HepG2 (cell line): ENCODE measurements around the gene DELE1. TPM values are rescaled to one million over a fixed set of nuclear protein-coding genes. Genes with fewer than 3 reads are reported as not detected.
A peak's percentile ranks its signal among the peaks of the same experiment; 100 is the strongest.

ENCODE experiments used
- ATF6 ChIP-seq: sonication (generic); formaldehyde crosslinking; conservative IDR thresholded peaks from 2 replicates; pipeline ENCODE4 v1.4.0; 2020; ENCODE audit warnings: missing genetic modification reagents
- KAT8 ChIP-seq: IDR thresholded peaks from 2 replicates; pipeline ENCODE4 v1.6.1; 2016; ENCODE audit warnings: missing genetic modification reagents, missing compliant biosample characterization
- KLF13 ChIP-seq: sonication (generic); formaldehyde crosslinking; IDR thresholded peaks from 2 replicates; pipeline ENCODE4 v1.4.0; 2020; ENCODE audit warnings: mild to moderate bottlenecking, missing genetic modification reagents
- NFAT5 ChIP-seq: sonication (generic); formaldehyde crosslinking; IDR thresholded peaks from 2 replicates; pipeline ENCODE4 v1.4.0; 2020; ENCODE audit warnings: missing genetic modification reagents
- NFKBIZ ChIP-seq: IDR thresholded peaks from 2 replicates; pipeline ENCODE4 v1.6.1; 2018; ENCODE audit warnings: missing genetic modification reagents, missing compliant biosample characterization
- PITX1 ChIP-seq: sonication (generic); formaldehyde crosslinking; IDR thresholded peaks from 2 replicates; pipeline ENCODE4 v1.5.1; 2020; ENCODE audit warnings: mild to moderate bottlenecking, missing genetic modification reagents
- TIGD3 ChIP-seq: sonication (generic); formaldehyde crosslinking; IDR thresholded peaks from 2 replicates; pipeline ENCODE4 v1.5.1; 2020; ENCODE audit warnings: mild to moderate bottlenecking, missing genetic modification reagents, borderline replicate concordance
- polyA plus RNA-seq, 8 experiments: library from polyadenylated mRNA; depleted of rRNA in 3 of 8; stranded (reverse) in 7 of 8; unstranded in 1 of 8; fragments of >200 nt; fragmentation: Illumina TruSeq in 4 of 8; extraction: Trizol in 4 of 8; gene quantifications; 2 replicates each; pipeline versions ENCODE4 v1.2.1 to v1.2.3, GENCODE V29; 2011 to 2016; ENCODE audit warnings: low read depth in 4 of 8, missing spikeins in 1 of 8, mixed read lengths in 1 of 8; ENCODE audit not compliant: insufficient read depth in 1 of 8
- total RNA-seq, 5 experiments: library from RNA; depleted of rRNA; stranded (reverse); fragments of >200 nt; fragmentation: Illumina TruSeq; extraction: Trizol; gene quantifications; 2 replicates each; pipeline ENCODE4 v1.2.3, GENCODE V29; 2016; ENCODE audit warnings: low read depth in 1 of 5
- TF ChIP-seq, protein P1 (sequence below): sonication (generic); formaldehyde crosslinking; IDR thresholded peaks from 2 replicates; pipeline ENCODE4 v1.4.0; 2020; ENCODE audit warnings: missing genetic modification reagents; ENCODE audit errors: not compliant biosample characterization
- TF ChIP-seq, protein P2 (sequence below): sonication (generic); formaldehyde crosslinking; IDR thresholded peaks from 2 replicates; pipeline ENCODE4 v1.5.1; 2020; ENCODE audit warnings: missing genetic modification reagents, mild to moderate bottlenecking, borderline replicate concordance
- TF ChIP-seq, protein P3 (sequence below): sonication (generic); formaldehyde crosslinking; IDR thresholded peaks from 2 replicates; pipeline ENCODE4 v1.4.0; 2020; ENCODE audit warnings: missing genetic modification reagents

Gene DELE1
- total and polyA plus RNA-seq, 2 of the 13 experiments (the other 11 are each of a cell fraction or from before 2014, with no cell fraction given), result 57.5 to 90.3 TPM

GRCh38 chr5:141968914-141969608, 45.4 kb downstream of the DELE1 start, which contains the start of gene RNF14 (continued):
- TF ChIP-seq, protein P1, sequence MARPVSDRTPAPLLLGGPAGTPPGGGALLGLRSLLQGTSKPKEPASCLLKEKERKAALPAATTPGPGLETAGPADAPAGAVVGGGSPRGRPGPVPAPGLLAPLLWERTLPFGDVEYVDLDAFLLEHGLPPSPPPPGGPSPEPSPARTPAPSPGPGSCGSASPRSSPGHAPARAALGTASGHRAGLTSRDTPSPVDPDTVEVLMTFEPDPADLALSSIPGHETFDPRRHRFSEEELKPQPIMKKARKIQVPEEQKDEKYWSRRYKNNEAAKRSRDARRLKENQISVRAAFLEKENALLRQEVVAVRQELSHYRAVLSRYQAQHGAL (CRISPR knock-in tag), result peak; percentile 24
- TF ChIP-seq, protein P2, sequence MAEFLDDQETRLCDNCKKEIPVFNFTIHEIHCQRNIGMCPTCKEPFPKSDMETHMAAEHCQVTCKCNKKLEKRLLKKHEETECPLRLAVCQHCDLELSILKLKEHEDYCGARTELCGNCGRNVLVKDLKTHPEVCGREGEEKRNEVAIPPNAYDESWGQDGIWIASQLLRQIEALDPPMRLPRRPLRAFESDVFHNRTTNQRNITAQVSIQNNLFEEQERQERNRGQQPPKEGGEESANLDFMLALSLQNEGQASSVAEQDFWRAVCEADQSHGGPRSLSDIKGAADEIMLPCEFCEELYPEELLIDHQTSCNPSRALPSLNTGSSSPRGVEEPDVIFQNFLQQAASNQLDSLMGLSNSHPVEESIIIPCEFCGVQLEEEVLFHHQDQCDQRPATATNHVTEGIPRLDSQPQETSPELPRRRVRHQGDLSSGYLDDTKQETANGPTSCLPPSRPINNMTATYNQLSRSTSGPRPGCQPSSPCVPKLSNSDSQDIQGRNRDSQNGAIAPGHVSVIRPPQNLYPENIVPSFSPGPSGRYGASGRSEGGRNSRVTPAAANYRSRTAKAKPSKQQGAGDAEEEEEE, result no peak
- peak; percentile 92 for TF ChIP-seq KAT8
- peak; percentile 45 for TF ChIP-seq PITX1 (CRISPR knock-in tag)
- TF ChIP-seq TIGD3 (CRISPR knock-in tag), result no peak
- TF ChIP-seq KLF13 (CRISPR knock-in tag), result 0 out of 2 replicates have a peak, but pooled peaks have one; percentile 68
- TF ChIP-seq NFAT5 (CRISPR knock-in tag), result peak; percentile 90
- TF ChIP-seq, protein P3, sequence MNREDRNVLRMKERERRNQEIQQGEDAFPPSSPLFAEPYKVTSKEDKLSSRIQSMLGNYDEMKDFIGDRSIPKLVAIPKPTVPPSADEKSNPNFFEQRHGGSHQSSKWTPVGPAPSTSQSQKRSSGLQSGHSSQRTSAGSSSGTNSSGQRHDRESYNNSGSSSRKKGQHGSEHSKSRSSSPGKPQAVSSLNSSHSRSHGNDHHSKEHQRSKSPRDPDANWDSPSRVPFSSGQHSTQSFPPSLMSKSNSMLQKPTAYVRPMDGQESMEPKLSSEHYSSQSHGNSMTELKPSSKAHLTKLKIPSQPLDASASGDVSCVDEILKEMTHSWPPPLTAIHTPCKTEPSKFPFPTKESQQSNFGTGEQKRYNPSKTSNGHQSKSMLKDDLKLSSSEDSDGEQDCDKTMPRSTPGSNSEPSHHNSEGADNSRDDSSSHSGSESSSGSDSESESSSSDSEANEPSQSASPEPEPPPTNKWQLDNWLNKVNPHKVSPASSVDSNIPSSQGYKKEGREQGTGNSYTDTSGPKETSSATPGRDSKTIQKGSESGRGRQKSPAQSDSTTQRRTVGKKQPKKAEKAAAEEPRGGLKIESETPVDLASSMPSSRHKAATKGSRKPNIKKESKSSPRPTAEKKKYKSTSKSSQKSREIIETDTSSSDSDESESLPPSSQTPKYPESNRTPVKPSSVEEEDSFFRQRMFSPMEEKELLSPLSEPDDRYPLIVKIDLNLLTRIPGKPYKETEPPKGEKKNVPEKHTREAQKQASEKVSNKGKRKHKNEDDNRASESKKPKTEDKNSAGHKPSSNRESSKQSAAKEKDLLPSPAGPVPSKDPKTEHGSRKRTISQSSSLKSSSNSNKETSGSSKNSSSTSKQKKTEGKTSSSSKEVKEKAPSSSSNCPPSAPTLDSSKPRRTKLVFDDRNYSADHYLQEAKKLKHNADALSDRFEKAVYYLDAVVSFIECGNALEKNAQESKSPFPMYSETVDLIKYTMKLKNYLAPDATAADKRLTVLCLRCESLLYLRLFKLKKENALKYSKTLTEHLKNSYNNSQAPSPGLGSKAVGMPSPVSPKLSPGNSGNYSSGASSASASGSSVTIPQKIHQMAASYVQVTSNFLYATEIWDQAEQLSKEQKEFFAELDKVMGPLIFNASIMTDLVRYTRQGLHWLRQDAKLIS (CRISPR knock-in tag), result 0 out of 2 replicates have a peak, but pooled peaks have one; percentile 62
- TF ChIP-seq NFKBIZ (CRISPR knock-in tag), result 0 out of 2 replicates have a peak, but pooled peaks have one; percentile 25
- no peak for TF ChIP-seq ATF6
